NT2/D1 (cell line): Measurements from ENCODE around the gene MRTFA.

ENCODE experiments used
- DNase-seq: peaks from one replicate; pipeline ENCODE4 v3.0.0-alpha.2; 2011; ENCODE audit warnings: low read depth, low spot score
- H3K27me3 ChIP-seq: 2 replicates; pipeline ENCODE4 v1.6.0; 2011; ENCODE audit warnings: mild to moderate bottlenecking; ENCODE audit not compliant: insufficient read length, insufficient read depth
- H3K36me3 ChIP-seq: 2 replicates; pipeline ENCODE4 v1.6.1; 2011; ENCODE audit warnings: mild to moderate bottlenecking, low read length, mixed read lengths; ENCODE audit not compliant: insufficient read depth, insufficient read length
- H3K4me1 ChIP-seq: 2 replicates; pipeline ENCODE4 v1.5.1; 2011; ENCODE audit not compliant: insufficient read depth, insufficient read length
- H3K4me3 ChIP-seq: 2 replicates; pipeline ENCODE4 v1.5.1; 2011; ENCODE audit warnings: low read depth; ENCODE audit not compliant: insufficient read length
- H3K9ac ChIP-seq: 2 replicates; pipeline ENCODE4 v1.6.0; 2011; ENCODE audit warnings: low read depth; ENCODE audit not compliant: insufficient read length
- H3K9me3 ChIP-seq: 2 replicates; pipeline ENCODE4 v1.5.1; 2011; ENCODE audit warnings: mild to moderate bottlenecking, low read length; ENCODE audit not compliant: insufficient read depth
- SUZ12 ChIP-seq: IDR thresholded peaks from 2 replicates; pipeline ENCODE4 v1.6.1; 2011; ENCODE audit not compliant: insufficient read length, insufficient read depth; ENCODE audit errors: extremely low read depth
- YY1 ChIP-seq: IDR thresholded peaks from 2 replicates; pipeline ENCODE4 v1.6.1; 2011; ENCODE audit not compliant: insufficient read length, insufficient read depth
- ZNF274 ChIP-seq: IDR thresholded peaks from 2 replicates; pipeline ENCODE4 v1.6.1; 2011; ENCODE audit warnings: mild to moderate bottlenecking, low read depth, low read length

Gene MRTFA

DNA sequence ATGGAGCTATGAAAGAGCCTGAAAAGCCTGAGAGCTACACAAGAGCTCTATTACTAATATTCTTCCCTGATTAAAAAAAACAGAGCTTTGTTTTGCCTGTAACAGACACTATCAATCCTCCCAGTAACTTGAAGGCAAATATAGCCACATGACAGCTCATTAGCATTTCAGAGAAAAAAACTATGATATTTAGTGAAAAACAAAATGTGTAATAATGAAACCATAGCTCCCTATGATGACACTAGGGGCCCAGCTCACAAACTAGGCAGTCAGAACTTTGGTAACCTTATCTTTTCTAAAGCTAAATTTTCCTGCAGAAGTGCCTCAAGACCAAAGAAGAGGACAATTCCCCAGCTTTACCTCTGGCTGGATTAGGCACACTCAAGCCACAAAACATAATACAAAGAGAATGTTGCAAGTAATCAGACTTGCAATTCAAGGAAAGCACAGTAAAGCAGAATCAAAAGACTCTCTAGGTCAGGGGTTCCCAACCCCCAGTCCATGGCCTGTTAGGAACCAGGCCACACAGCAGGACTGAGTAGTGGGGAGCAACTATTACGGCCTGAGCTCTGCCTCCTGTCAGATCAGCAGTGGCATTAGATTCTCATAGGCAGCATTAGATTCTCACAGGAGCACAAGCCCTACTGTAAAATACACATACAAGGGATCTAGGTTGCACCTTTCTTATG lies 53.3 kb downstream of the MRTFA start:
- Histone ChIP-seq H3K4me3 (no peak overlapping the region), H3K4me1 (no peaks in the 10 kb centered on the region), H3K9me3 (no peaks in the 10 kb centered on the region), H3K36me3 (peaks cover 7% of the 10 kb centered on the region), H3K27me3 (no peaks in the 10 kb centered on the region), H3K9ac (no peak overlapping the region)
- no peak for DNase-seq
- no peak for TF ChIP-seq ZNF274
- TF ChIP-seq YY1: no peak
- no peak for TF ChIP-seq SUZ12

- TF ChIP-seq YY1 (no peak), ZNF274 (no peak), SUZ12 (no peak)
These were observed 54.5 kb downstream of the MRTFA start for GRCh38 chr22:40582063-40582462.

GRCh38 chr22:40580631-40581030 lies 55.9 kb downstream of the MRTFA start:
- TF ChIP-seq YY1 (no peak), ZNF274 (no peak), SUZ12 (no peak)
- Histone ChIP-seq H3K27me3 (no peaks in the 10 kb centered on the region), H3K9ac (no peak overlapping the region), H3K4me3 (no peak overlapping the region), H3K36me3 (peaks cover 7% of the 10 kb centered on the region), H3K4me1 (no peaks in the 10 kb centered on the region), H3K9me3 (no peaks in the 10 kb centered on the region)
- no peak for DNase-seq

More at GRCh38 chr22:40582063-40582462, 54.5 kb downstream of the MRTFA start:
- Histone ChIP-seq H3K27me3 (no peaks in the 10 kb centered on the region), H3K9ac (no peak overlapping the region), H3K4me3 (no peak overlapping the region), H3K9me3 (no peaks in the 10 kb centered on the region), H3K4me1 (no peaks in the 10 kb centered on the region), H3K36me3 (peaks cover 7% of the 10 kb centered on the region)
- DNase-seq: no peak

- H3K9me3 ChIP-seq: 0 out of 2 replicates have a peak, but pooled peaks cover under 1% of the 10 kb centered on the region
- no peaks in the 10 kb centered on the region for H3K36me3 ChIP-seq
- H3K4me3 ChIP-seq: no peak overlapping the region
- no peaks in the 10 kb centered on the region for H3K27me3 ChIP-seq
- H3K4me1 ChIP-seq: no peaks in the 10 kb centered on the region
- no peak for DNase-seq
- H3K9ac ChIP-seq: no peak overlapping the region
- TF ChIP-seq ZNF274 (no peak), SUZ12 (no peak), YY1 (no peak)
These were observed 58.3 kb downstream of the MRTFA start for GRCh38 chr22:40578171-40578570.

DNA sequence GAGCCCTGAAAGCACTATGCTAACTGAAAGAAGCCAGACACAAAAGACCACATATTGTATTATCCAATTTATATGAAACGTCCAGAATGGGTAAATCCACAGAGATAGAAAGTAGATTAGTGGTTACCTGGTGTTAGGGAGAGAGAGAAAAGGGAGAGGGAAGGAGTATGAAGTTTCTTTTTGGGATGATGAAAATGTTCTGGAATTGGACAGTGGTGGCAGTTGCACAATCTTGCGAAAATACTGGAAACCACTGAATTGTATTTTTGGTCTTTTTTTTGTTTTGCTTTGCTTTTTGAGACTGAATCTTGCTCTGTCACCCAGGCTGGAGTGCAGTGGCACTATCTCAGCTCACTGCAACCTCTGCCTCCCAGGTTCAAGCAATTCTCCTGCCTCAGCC lies 63.5 kb downstream of the MRTFA start:
- no peaks in the 10 kb centered on the region for H3K36me3 ChIP-seq

GRCh38 chr22:40571887-40572286 lies 64.6 kb downstream of the MRTFA start:
- TF ChIP-seq ZNF274 (no peak), SUZ12 (no peak), YY1 (no peak)
- no peak for DNase-seq
- no peaks in the 10 kb centered on the region for H3K27me3 ChIP-seq

More for the DNA sequence above, 63.5 kb downstream of the MRTFA start:
- Histone ChIP-seq H3K4me3 (no peak overlapping the region), H3K4me1 (no peaks in the 10 kb centered on the region), H3K27me3 (no peaks in the 10 kb centered on the region), H3K9me3 (peaks cover 27% of the 10 kb centered on the region; the same call in 1 of the 2 replicates), H3K9ac (no peak overlapping the region)
- TF ChIP-seq SUZ12 (no peak), ZNF274 (no peak), YY1 (no peak)
- no peak for DNase-seq

DNA sequence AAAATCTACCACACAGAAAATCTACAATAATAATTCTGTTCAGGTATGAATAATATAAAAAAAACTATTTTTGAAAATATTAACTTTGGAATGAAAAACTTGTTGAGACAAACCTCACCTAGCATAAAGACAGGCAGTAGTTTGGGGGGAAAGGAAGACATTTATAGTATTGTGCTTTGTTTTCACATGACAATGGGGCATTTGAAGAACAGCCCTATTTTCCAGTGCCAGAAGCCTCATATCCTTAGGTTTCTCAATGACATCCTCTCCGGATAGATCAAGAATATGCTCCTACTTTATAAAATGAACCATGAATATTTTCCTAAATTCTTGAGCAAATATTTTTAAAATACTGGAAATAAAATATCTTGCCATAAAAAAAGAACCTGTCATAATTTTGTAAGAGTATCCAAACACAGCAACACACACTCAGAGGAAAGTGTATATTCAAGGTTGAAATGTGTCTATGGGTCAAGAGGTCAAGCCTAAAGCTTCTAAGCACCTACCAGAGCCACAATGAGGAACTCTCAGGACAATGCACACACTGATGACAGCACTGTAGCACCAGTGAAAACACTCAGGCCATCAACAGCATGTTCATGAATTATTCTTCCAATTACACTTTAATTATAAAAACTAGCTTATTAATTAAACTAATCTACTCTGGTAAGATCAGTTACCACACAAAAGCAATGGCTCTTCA lies 68.7 kb downstream of the MRTFA start:
- Histone ChIP-seq H3K4me1 (no peaks in the 10 kb centered on the region), H3K27me3 (no peaks in the 10 kb centered on the region), H3K36me3 (no peaks in the 10 kb centered on the region), H3K9me3 (peaks cover 22% of the 10 kb centered on the region; the same call in 1 of the 2 replicates), H3K4me3 (no peak overlapping the region), H3K9ac (no peak overlapping the region)
- no peak for DNase-seq
- TF ChIP-seq YY1: no peak
- no peak for TF ChIP-seq SUZ12
- TF ChIP-seq ZNF274: no peak

More at GRCh38 chr22:40571887-40572286, 64.6 kb downstream of the MRTFA start:
- H3K9ac ChIP-seq: no peak overlapping the region
- peaks cover 27% of the 10 kb centered on the region; the same call in 1 of the 2 replicates for H3K9me3 ChIP-seq
- no peak overlapping the region for H3K4me3 ChIP-seq
- H3K36me3 ChIP-seq: no peaks in the 10 kb centered on the region
- no peaks in the 10 kb centered on the region for H3K4me1 ChIP-seq
